Measurements from ENCODE around the gene LEFTY2. TPM values are rescaled to one million over a fixed set of nuclear protein-coding genes. Genes with fewer than 3 reads are reported as not detected.
A peak's percentile ranks its signal among the peaks of the same experiment; 100 is the strongest.

Gene LEFTY2
- total and polyA plus RNA-seq, 9 of the 15 experiments (the other 6 are each of a cell fraction or from before 2014, with no cell fraction given): 0.04 to 0.14 TPM; not detected in 7

DNA sequence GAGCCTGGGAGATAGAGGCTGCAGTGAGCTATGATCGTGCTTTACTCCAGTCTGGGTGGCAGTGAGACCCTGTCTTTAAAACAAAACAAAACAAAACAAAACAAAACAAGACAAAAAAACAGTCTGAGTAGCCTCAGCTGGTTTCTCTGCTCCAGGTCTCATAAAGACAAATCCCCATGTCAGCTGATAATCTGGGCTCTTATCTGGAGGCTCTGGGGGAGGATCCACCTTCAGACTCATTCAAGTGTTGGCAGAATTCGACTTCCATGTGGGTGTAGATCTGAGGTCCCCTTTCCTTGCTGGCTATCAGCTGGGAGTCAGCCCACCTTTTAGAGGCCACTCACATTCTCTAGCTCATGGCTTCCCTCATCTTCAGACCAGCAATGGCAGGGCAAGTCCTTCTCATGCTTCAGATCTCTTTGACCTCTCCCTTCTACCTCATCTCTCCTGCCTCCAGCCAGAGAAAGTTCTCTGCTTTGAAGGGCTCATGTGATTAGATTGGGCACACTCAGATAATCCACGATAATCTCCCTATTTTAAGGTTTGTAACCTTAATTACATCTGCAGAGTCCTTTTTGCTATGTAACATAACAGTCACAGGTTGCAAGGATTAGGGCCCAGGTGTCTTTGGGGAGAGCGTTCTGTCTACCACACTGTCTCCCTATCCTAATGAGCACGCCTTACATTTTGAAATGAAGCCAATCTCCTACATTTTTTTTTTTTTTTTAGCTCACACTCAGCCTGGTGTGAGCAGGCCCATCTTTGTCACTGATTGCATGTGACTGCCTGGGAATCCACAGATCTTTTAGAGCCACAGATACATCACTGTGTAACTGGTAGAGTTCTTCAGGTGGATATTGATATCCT, 9.5 kb downstream of the LEFTY2 start (continued):
- 0 out of 4 replicates have a peak, but pooled peaks of 1 of the 2 experiments have one; percentile 31 for TF ChIP-seq MAZ (CRISPR knock-in tag; conservative IDR thresholded peaks at IDR 0.05 in 1 of 2, IDR thresholded peaks at IDR 0.05 in 1 of 2)
- TF ChIP-seq, protein P1, sequence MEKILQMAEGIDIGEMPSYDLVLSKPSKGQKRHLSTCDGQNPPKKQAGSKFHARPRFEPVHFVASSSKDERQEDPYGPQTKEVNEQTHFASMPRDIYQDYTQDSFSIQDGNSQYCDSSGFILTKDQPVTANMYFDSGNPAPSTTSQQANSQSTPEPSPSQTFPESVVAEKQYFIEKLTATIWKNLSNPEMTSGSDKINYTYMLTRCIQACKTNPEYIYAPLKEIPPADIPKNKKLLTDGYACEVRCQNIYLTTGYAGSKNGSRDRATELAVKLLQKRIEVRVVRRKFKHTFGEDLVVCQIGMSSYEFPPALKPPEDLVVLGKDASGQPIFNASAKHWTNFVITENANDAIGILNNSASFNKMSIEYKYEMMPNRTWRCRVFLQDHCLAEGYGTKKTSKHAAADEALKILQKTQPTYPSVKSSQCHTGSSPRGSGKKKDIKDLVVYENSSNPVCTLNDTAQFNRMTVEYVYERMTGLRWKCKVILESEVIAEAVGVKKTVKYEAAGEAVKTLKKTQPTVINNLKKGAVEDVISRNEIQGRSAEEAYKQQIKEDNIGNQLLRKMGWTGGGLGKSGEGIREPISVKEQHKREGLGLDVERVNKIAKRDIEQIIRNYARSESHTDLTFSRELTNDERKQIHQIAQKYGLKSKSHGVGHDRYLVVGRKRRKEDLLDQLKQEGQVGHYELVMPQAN (IDR thresholded peaks at IDR 0.05; ENCODE audit: borderline replicate concordance): 0 out of 2 replicates have a peak, but pooled peaks have one; percentile 36
- TF ChIP-seq SIN3A (IDR thresholded peaks at IDR 0.05; ENCODE audit: borderline replicate concordance in 2 of 2, control insufficient read depth in 1 of 2, low read depth in 2 of 2, low read length in 2 of 2): 0 out of 4 replicates have a peak, but pooled peaks of 1 of the 2 experiments have one; percentile 74
- peak; percentile 71 for TF ChIP-seq NCOR1 (IDR thresholded peaks at IDR 0.05)
- TF ChIP-seq NFE2 (IDR thresholded peaks at IDR 0.05; ENCODE audit: low read depth): peak; percentile 36; the same call in 1 of the 2 replicates
- TF ChIP-seq RAD21 (CRISPR knock-in tag; conservative IDR thresholded peaks at IDR 0.05 in 1 of 2, IDR thresholded peaks at IDR 0.05 in 1 of 2): peak in 1 of 2 experiments; percentile 12; a peak in 1 of 4 replicates
- TF ChIP-seq, protein P2, sequence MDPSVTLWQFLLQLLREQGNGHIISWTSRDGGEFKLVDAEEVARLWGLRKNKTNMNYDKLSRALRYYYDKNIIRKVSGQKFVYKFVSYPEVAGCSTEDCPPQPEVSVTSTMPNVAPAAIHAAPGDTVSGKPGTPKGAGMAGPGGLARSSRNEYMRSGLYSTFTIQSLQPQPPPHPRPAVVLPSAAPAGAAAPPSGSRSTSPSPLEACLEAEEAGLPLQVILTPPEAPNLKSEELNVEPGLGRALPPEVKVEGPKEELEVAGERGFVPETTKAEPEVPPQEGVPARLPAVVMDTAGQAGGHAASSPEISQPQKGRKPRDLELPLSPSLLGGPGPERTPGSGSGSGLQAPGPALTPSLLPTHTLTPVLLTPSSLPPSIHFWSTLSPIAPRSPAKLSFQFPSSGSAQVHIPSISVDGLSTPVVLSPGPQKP (CRISPR knock-in tag; IDR thresholded peaks at IDR 0.05): no peak
- TF ChIP-seq GABPB2 (CRISPR knock-in tag; conservative IDR thresholded peaks at IDR 0.05): no peak
- TF ChIP-seq KLF16 (IDR thresholded peaks at IDR 0.05): peak; percentile 67
- TF ChIP-seq ZNF778 (CRISPR knock-in tag; IDR thresholded peaks at IDR 0.05): no peak
- TF ChIP-seq, protein P3, sequence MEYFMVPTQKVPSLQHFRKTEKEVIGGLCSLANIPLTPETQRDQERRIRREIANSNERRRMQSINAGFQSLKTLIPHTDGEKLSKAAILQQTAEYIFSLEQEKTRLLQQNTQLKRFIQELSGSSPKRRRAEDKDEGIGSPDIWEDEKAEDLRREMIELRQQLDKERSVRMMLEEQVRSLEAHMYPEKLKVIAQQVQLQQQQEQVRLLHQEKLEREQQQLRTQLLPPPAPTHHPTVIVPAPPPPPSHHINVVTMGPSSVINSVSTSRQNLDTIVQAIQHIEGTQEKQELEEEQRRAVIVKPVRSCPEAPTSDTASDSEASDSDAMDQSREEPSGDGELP (CRISPR knock-in tag; IDR thresholded peaks at IDR 0.05; ENCODE audit: borderline replicate concordance): peak; percentile 82
- TF ChIP-seq, protein P4, sequence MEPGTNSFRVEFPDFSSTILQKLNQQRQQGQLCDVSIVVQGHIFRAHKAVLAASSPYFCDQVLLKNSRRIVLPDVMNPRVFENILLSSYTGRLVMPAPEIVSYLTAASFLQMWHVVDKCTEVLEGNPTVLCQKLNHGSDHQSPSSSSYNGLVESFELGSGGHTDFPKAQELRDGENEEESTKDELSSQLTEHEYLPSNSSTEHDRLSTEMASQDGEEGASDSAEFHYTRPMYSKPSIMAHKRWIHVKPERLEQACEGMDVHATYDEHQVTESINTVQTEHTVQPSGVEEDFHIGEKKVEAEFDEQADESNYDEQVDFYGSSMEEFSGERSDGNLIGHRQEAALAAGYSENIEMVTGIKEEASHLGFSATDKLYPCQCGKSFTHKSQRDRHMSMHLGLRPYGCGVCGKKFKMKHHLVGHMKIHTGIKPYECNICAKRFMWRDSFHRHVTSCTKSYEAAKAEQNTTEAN (CRISPR knock-in tag; IDR thresholded peaks at IDR 0.05): 0 out of 2 replicates have a peak, but pooled peaks have one; percentile 44
- TF ChIP-seq, protein P5, sequence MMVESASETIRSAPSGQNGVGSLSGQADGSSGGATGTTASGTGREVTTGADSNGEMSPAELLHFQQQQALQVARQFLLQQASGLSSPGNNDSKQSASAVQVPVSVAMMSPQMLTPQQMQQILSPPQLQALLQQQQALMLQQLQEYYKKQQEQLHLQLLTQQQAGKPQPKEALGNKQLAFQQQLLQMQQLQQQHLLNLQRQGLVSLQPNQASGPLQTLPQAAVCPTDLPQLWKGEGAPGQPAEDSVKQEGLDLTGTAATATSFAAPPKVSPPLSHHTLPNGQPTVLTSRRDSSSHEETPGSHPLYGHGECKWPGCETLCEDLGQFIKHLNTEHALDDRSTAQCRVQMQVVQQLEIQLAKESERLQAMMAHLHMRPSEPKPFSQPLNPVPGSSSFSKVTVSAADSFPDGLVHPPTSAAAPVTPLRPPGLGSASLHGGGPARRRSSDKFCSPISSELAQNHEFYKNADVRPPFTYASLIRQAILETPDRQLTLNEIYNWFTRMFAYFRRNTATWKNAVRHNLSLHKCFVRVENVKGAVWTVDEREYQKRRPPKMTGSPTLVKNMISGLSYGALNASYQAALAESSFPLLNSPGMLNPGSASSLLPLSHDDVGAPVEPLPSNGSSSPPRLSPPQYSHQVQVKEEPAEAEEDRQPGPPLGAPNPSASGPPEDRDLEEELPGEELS (CRISPR knock-in tag; IDR thresholded peaks at IDR 0.05; ENCODE audit: borderline replicate concordance): 0 out of 2 replicates have a peak, but pooled peaks have one; percentile 43
- TF ChIP-seq, protein P6, sequence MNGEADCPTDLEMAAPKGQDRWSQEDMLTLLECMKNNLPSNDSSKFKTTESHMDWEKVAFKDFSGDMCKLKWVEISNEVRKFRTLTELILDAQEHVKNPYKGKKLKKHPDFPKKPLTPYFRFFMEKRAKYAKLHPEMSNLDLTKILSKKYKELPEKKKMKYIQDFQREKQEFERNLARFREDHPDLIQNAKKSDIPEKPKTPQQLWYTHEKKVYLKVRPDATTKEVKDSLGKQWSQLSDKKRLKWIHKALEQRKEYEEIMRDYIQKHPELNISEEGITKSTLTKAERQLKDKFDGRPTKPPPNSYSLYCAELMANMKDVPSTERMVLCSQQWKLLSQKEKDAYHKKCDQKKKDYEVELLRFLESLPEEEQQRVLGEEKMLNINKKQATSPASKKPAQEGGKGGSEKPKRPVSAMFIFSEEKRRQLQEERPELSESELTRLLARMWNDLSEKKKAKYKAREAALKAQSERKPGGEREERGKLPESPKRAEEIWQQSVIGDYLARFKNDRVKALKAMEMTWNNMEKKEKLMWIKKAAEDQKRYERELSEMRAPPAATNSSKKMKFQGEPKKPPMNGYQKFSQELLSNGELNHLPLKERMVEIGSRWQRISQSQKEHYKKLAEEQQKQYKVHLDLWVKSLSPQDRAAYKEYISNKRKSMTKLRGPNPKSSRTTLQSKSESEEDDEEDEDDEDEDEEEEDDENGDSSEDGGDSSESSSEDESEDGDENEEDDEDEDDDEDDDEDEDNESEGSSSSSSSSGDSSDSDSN (IDR thresholded peaks at IDR 0.05; ENCODE audit: borderline replicate concordance in 1 of 2, low read depth in 2 of 2, low read length in 2 of 2): 0 out of 4 replicates have a peak, but pooled peaks of 1 of the 2 experiments have one; percentile 29
